ENCODE results near the gene SRGAP3. TPM values are rescaled to one million over a fixed set of nuclear protein-coding genes. Genes with fewer than 3 reads are reported as not detected.
A peak's percentile ranks its signal among the peaks of the same experiment; 100 is the strongest.

SRGAP3 gene
- total and polyA plus RNA-seq, 5 donors: 1.4 to 7.9 (median 2.7) TPM

GRCh38 chr3:9201955-9202354 is 47.5 kb downstream of the SRGAP3 start:
- Histone ChIP-seq H3K4me3 (ENCODE audit: low read length) (no peak overlapping the region), H3K9me3 (ENCODE audit: control insufficient read depth, low read length) (no peaks in the 10 kb centered on the region), H3K4me1 (ENCODE audit: control insufficient read depth, insufficient read depth, low read length) (no peaks in the 10 kb centered on the region), H3K27ac (ENCODE audit: low read length) (no peak overlapping the region), H3K27me3 (ENCODE audit: control insufficient read depth, insufficient read depth) (no peaks in the 10 kb centered on the region)
- no peak for ATAC-seq
- 91% methylated on average over 6 of the region's 6 CpGs for WGBS
- intact Hi-C loops (cut with DNase I): no loop called here
- DNase-seq: no peak

DNA sequence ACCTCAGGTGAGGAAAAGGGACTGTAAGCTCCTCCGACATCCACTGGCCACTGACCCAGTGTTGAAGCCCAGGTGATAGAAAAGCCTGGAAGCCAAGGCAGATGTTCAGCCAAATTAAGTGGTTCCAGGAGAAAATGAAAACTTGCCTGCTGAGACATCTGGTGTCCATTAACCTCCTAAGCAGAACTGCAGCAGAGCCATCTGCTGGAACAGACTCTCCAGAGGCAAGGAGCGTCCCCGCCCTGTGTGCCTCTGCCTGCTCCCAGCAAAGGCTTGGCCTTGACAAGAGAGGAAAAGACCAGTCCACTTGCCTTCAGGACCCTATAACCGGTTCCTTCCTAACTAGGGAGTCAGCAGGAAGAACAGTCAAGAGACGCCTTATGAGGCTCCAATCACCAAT is 48.2 kb downstream of the SRGAP3 start:
- H3K27me3 ChIP-seq (ENCODE audit: control insufficient read depth, insufficient read depth): no peaks in the 10 kb centered on the region
- no peaks in the 10 kb centered on the region for H3K9me3 ChIP-seq (ENCODE audit: control insufficient read depth, low read length)
- no peak overlapping the region for H3K27ac ChIP-seq (ENCODE audit: low read length)
- no peak overlapping the region for H3K4me3 ChIP-seq (ENCODE audit: low read length)
- H3K4me1 ChIP-seq (ENCODE audit: control insufficient read depth, insufficient read depth, low read length): no peaks in the 10 kb centered on the region
- no peak for DNase-seq
- 89% methylated on average over 5 of the region's 5 CpGs for WGBS
- intact Hi-C loops (cut with DNase I): no loop called here
- no peak for ATAC-seq

- no peak overlapping the region for H3K4me3 ChIP-seq (ENCODE audit: low read length)
- H3K27ac ChIP-seq (ENCODE audit: low read length): no peak overlapping the region
- no peaks in the 10 kb centered on the region for H3K9me3 ChIP-seq (ENCODE audit: control insufficient read depth, low read length)
- 87% methylated on average over 3 of the region's 3 CpGs for WGBS
- no peaks in the 10 kb centered on the region for H3K4me1 ChIP-seq (ENCODE audit: control insufficient read depth, insufficient read depth, low read length)
- no peaks in the 10 kb centered on the region for H3K27me3 ChIP-seq (ENCODE audit: control insufficient read depth, insufficient read depth)
- no peak for DNase-seq
- intact Hi-C loops (cut with DNase I): no loop called here
- ATAC-seq: no peak
These were observed 49.7 kb downstream of the SRGAP3 start for GRCh38 chr3:9199775-9200174.

- WGBS: 27% methylated on average over 10 of the region's 10 CpGs
- Histone ChIP-seq H3K27me3 (ENCODE audit: control insufficient read depth, insufficient read depth) (no peaks in the 10 kb centered on the region), H3K4me3 (ENCODE audit: low read length) (no peak overlapping the region), H3K9me3 (ENCODE audit: control insufficient read depth, low read length) (no peaks in the 10 kb centered on the region), H3K27ac (ENCODE audit: low read length) (no peak overlapping the region), H3K4me1 (ENCODE audit: control insufficient read depth, insufficient read depth, low read length) (no peaks in the 10 kb centered on the region)
- intact Hi-C loops (cut with DNase I): no loop called here
- peak; percentile 36 to 50 for ATAC-seq
- no peak for DNase-seq
These were observed 50.5 kb downstream of the SRGAP3 start for GRCh38 chr3:9198899-9199335.

GRCh38 chr3:9198261-9198660 is 51.2 kb downstream of the SRGAP3 start:
- intact Hi-C loops (cut with DNase I): no loop called here
- ATAC-seq (no peak), DNase-seq (no peak)
- Histone ChIP-seq H3K27me3 (ENCODE audit: control insufficient read depth, insufficient read depth) (no peaks in the 10 kb centered on the region), H3K27ac (ENCODE audit: low read length) (no peak overlapping the region), H3K4me1 (ENCODE audit: control insufficient read depth, insufficient read depth, low read length) (no peaks in the 10 kb centered on the region), H3K4me3 (ENCODE audit: low read length) (no peak overlapping the region), H3K9me3 (ENCODE audit: control insufficient read depth, low read length) (no peaks in the 10 kb centered on the region)
- WGBS: 88% methylated on average over 3 of the region's 3 CpGs

DNA sequence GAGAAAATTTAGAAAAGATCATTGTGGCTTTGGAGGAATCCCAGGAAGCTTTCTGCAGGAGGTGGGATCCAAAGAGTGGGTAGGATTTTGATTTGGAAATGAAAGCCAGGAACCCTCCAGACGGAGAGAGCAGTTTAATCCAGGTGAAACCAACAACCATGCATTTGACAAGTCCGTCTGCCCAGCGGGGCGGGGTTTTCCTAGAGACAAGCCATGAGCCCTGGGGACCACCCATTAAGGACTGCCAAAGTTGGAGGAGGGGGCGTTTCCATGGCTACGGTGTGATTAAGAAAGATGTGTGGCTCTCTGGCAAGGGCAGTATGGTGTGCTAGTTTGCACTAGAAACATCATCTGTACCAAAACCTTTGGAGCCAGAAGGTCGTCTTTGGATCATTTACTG is 53.4 kb downstream of the SRGAP3 start:
- no peak overlapping the region for H3K27ac ChIP-seq (ENCODE audit: low read length)
- H3K9me3 ChIP-seq (ENCODE audit: control insufficient read depth, low read length): no peaks in the 10 kb centered on the region
- ATAC-seq: no peak
- no peaks in the 10 kb centered on the region for H3K4me1 ChIP-seq (ENCODE audit: control insufficient read depth, insufficient read depth, low read length)
- WGBS: 47% methylated on average over 7 of the region's 7 CpGs
- DNase-seq: peak in 1 of 3 donors; percentile 18
- no peak overlapping the region for H3K4me3 ChIP-seq (ENCODE audit: low read length)
- no peaks in the 10 kb centered on the region for H3K27me3 ChIP-seq (ENCODE audit: control insufficient read depth, insufficient read depth)
- intact Hi-C loops (cut with DNase I): no loop called here

- ATAC-seq: no peak
These were observed 54.1 kb downstream of the SRGAP3 start for GRCh38 chr3:9195390-9195789.

DNA sequence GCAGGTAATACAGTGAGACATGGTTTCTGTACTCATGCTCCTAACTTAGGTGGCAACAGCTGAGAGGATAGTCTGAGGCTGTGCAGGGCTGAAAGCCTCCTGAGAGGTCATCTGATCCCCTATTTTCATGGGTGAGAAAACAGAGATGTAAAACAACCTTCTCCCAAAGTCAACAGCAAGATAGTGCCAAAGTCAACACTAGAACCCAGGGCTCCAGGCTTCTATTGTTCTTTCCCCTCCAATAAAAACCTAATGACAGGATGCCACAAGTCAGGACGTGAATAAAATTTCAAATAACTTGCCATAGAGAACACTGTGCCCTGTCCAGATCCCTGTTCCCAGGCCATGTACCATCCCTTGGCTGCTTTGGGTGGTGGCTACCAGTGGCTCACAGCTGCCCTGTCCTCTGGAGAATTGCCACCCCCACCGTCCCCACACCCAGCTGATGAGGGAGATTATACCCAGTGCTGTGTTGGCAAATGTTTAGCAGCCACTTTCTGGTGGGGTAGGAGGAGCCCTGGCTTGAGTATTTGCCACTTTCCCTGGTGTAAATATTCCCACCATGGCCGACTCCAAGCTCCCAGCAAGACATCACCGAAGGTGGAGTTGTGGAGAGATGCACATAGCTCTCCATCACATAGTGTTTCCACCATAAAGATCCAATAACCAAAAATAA is 54.8 kb downstream of the SRGAP3 start:
- 79% methylated on average over 4 of the region's 4 CpGs for WGBS
- peak; percentile 25 to 37 for ATAC-seq

More at GRCh38 chr3:9195390-9195789, 54.1 kb downstream of the SRGAP3 start:
- Histone ChIP-seq H3K4me3 (ENCODE audit: low read length) (no peak overlapping the region), H3K27me3 (ENCODE audit: control insufficient read depth, insufficient read depth) (no peaks in the 10 kb centered on the region), H3K4me1 (ENCODE audit: control insufficient read depth, insufficient read depth, low read length) (no peaks in the 10 kb centered on the region), H3K9me3 (ENCODE audit: control insufficient read depth, low read length) (no peaks in the 10 kb centered on the region), H3K27ac (ENCODE audit: low read length) (no peak overlapping the region)
- WGBS: 87% methylated on average over 3 of the region's 3 CpGs
- DNase-seq: no peak
- intact Hi-C loops (cut with DNase I): no loop called here

DNA sequence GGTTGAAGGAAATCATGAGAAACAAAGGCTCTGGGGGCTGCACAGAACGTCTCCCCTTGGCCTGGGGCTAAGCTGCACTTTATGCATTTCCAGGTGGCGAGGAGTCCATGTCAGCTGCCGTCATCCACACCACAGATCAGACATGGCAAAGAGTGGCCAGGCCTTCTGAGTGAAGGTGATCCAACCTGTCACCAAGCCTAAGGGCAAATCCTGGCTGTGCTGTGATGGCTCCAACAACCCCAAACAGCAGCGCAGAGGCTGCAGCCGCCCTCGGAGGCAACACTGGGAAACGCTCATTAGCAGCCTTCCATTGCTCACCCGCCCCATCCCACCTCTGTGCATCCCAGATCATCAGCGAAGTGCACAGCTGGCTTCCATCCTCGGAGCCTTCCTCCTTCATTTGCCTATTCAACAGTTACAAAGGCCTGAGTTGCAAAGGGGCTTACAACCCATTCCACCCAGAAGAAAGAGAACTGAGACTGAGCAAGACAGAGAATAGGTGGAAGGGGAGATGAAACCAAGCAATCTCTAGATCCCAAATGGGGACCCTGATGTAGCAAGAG is 55.7 kb downstream of the SRGAP3 start:
- no peak for ATAC-seq
- intact Hi-C loops (cut with DNase I): no loop called here
- 77% methylated on average over 10 of the region's 10 CpGs for WGBS

More for the DNA sequence above, 54.8 kb downstream of the SRGAP3 start:
- intact Hi-C loops (cut with DNase I): no loop called here
- no peaks in the 10 kb centered on the region for H3K4me1 ChIP-seq (ENCODE audit: control insufficient read depth, insufficient read depth, low read length)
- no peak overlapping the region for H3K4me3 ChIP-seq (ENCODE audit: low read length)
- H3K27ac ChIP-seq (ENCODE audit: low read length): no peak overlapping the region
- H3K27me3 ChIP-seq (ENCODE audit: control insufficient read depth, insufficient read depth): no peaks in the 10 kb centered on the region
- no peak for DNase-seq
- H3K9me3 ChIP-seq (ENCODE audit: control insufficient read depth, low read length): no peaks in the 10 kb centered on the region

DNA sequence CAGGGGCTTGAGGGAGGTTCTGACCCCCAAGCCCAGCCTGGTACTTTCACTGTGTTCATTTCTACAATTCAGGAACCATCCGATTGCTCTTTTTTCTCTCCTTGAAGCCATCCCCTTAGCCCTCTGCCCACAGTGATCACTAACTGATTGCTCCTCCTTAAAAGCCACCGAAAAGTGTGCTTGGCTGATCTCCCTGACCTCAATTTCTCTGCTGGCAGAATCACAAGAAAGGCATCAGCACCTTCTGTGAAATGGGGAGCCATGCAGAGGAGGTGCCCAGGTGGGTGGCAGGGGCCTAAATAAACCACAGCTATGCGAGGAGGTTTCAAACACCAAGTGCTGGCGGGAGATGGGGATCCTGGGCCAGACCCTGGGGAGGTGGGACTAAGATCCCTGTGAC is 56.2 kb downstream of the SRGAP3 start:
- ATAC-seq: no peak
- H3K27ac ChIP-seq (ENCODE audit: low read length): no peak overlapping the region
- H3K9me3 ChIP-seq (ENCODE audit: control insufficient read depth, low read length): no peaks in the 10 kb centered on the region
- intact Hi-C loops (cut with DNase I): no loop called here
- WGBS: 83% methylated on average over 4 of the region's 4 CpGs
- no peaks in the 10 kb centered on the region for H3K27me3 ChIP-seq (ENCODE audit: control insufficient read depth, insufficient read depth)
- no peaks in the 10 kb centered on the region for H3K4me1 ChIP-seq (ENCODE audit: control insufficient read depth, insufficient read depth, low read length)
- H3K4me3 ChIP-seq (ENCODE audit: low read length): no peak overlapping the region
- DNase-seq: no peak

More for the DNA sequence above, 55.7 kb downstream of the SRGAP3 start:
- Histone ChIP-seq H3K4me3 (ENCODE audit: low read length) (no peak overlapping the region), H3K9me3 (ENCODE audit: control insufficient read depth, low read length) (no peaks in the 10 kb centered on the region), H3K4me1 (ENCODE audit: control insufficient read depth, insufficient read depth, low read length) (no peaks in the 10 kb centered on the region), H3K27me3 (ENCODE audit: control insufficient read depth, insufficient read depth) (no peaks in the 10 kb centered on the region), H3K27ac (ENCODE audit: low read length) (no peak overlapping the region)
- DNase-seq: no peak

DNA sequence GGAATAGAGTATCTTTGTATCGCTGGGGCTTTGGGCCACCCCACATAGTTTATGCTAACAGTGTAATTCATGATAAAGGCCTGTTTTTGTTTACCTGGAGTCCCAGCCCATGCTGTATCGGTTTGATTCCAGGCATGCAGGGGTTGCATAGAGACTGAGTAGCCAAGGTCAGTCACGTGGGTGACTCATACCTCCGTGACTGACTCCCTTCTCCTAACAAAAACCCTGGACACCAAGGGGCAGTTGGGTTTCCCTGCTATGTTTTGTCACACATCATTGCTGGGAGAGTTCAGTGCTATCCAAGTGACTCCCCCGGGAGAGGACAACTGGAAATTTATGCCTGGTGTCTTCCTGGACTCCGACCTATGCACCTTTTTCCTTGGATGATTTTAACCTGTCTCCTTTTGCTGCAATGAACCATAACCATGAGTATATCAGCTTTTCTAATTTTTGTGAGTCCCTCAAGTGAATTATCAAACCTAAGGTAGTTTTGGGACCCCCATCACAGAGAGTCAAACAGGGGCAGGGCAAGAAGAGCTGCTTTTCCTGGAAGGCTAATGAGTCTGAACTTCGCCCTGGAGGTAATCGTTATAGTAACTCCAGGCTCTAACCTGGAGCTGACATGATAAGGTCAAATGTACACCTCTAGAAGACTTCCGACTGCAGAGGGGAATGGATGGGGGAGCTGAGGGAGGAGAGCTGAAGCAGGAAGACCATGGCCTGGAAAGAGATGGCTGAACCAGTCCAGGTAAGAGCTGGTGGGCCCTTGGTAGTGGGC is 57.0 kb downstream of the SRGAP3 start:
- Histone ChIP-seq H3K27ac (ENCODE audit: low read length) (no peak overlapping the region), H3K4me3 (ENCODE audit: low read length) (no peak overlapping the region), H3K4me1 (ENCODE audit: control insufficient read depth, insufficient read depth, low read length) (no peaks in the 10 kb centered on the region), H3K9me3 (ENCODE audit: control insufficient read depth, low read length) (no peaks in the 10 kb centered on the region), H3K27me3 (ENCODE audit: control insufficient read depth, insufficient read depth) (no peaks in the 10 kb centered on the region)
- WGBS: 86% methylated on average over 9 of the region's 9 CpGs
- ATAC-seq (no peak), DNase-seq (no peak)
- intact Hi-C loops (cut with DNase I): no loop called here

Data from right cardiac atrium (tissue), 5 donors.